GM13977 (cell line): Measurements from ENCODE around the gene NDC1.

Experiments
- DNase-seq: peaks from one replicate; pipeline ENCODE4 v3.0.0; 2012; ENCODE audit warnings: low spot score
- CTCF ChIP-seq: IDR thresholded peaks from 2 replicates; pipeline ENCODE4 v1.5.1; 2012; ENCODE audit warnings: mild to moderate bottlenecking, control low read depth; ENCODE audit not compliant: insufficient read depth; ENCODE audit errors: extremely low read depth, missing control alignments
- in situ Hi-C: fragments of 300-500 bp; cut with MboI; formaldehyde crosslinking; loops from one replicate; pipeline ENCODE4 v1.12.0; 2022; ENCODE audit warnings: low sequenced_read_pairs, low pct_unique_long_range_greater_than_20kb, mixed read lengths, inconsistent platforms; ENCODE audit not compliant: unreplicated experiment

The NDC1 gene

GRCh38 chr1:53769780-53770179 lies 68.3 kb downstream of the NDC1 start:
- no peak for TF ChIP-seq CTCF
- no peak for DNase-seq
- in situ Hi-C loops, result no loop called here

- in situ Hi-C loops, result no loop called here
- no peak for DNase-seq
- no peak for TF ChIP-seq CTCF
Observed at GRCh38 chr1:53769184-53769583, 68.9 kb downstream of the NDC1 start.

GRCh38 chr1:53766831-53767405 lies 71.2 kb downstream of the NDC1 start:
- no peak for TF ChIP-seq CTCF
- in situ Hi-C loops, result no loop called here

GRCh38 chr1:53766194-53766742 lies 71.8 kb downstream of the NDC1 start:
- in situ Hi-C loops, result no loop called here
- no peak for TF ChIP-seq CTCF
- DNase-seq, result no peak

More at GRCh38 chr1:53766831-53767405, 71.2 kb downstream of the NDC1 start:
- no peak for DNase-seq

- no peak for TF ChIP-seq CTCF
- no peak for DNase-seq
- in situ Hi-C loops, result no loop called here
Observed at GRCh38 chr1:53765657-53766056, 72.4 kb downstream of the NDC1 start.

- in situ Hi-C loops, result no loop called here
- TF ChIP-seq CTCF, result no peak
- DNase-seq, result no peak
Observed at GRCh38 chr1:53763911-53764310, 74.2 kb downstream of the NDC1 start.
